Activated naive CD4-positive, alpha-beta T cell treated with Interleukin-2 at 50 U/mL for 16 hours (primary cell): ENCODE data around the gene DST.

Experiments used
- DNase-seq: peaks from one replicate; pipeline ENCODE4 v3.0.0-alpha.2; 2020

DST gene

GRCh38 chr6:56479381-56479780 is 163.3 kb downstream of the DST start:
- DNase-seq, result no peak

- no peak for DNase-seq
These were observed 164.5 kb downstream of the DST start for GRCh38 chr6:56478202-56478601.

GRCh38 chr6:56477241-56477640 is 165.4 kb downstream of the DST start:
- no peak for DNase-seq

- DNase-seq, result no peak
These were observed 166.8 kb downstream of the DST start for GRCh38 chr6:56475736-56476457.

GRCh38 chr6:56474532-56474931 is 168.2 kb downstream of the DST start:
- DNase-seq, result no peak

GRCh38 chr6:56463443-56463842 is 179.2 kb downstream of the DST start:
- DNase-seq, result no peak

GRCh38 chr6:56459030-56459805 is 183.5 kb downstream of the DST start:
- no peak for DNase-seq

- DNase-seq, result no peak
These were observed 184.3 kb downstream of the DST start for GRCh38 chr6:56458324-56458884.

- DNase-seq, result no peak
These were observed 185.9 kb downstream of the DST start for GRCh38 chr6:56456785-56457184.

- DNase-seq, result no peak
These were observed 191.6 kb downstream of the DST start for GRCh38 chr6:56450882-56451739.

GRCh38 chr6:56450376-56450775 is 192.3 kb downstream of the DST start:
- no peak for DNase-seq

- DNase-seq, result no peak
These were observed 194.6 kb downstream of the DST start for GRCh38 chr6:56448046-56448445.

GRCh38 chr6:56445818-56446217 is 196.9 kb downstream of the DST start:
- no peak for DNase-seq

- no peak for DNase-seq
These were observed 197.8 kb downstream of the DST start for GRCh38 chr6:56444855-56445254.

- no peak for DNase-seq
These were observed 202.1 kb downstream of the DST start for GRCh38 chr6:56440551-56440981.

GRCh38 chr6:56437171-56437900 is 205.4 kb downstream of the DST start:
- no peak for DNase-seq

GRCh38 chr6:56435754-56436153 is 206.9 kb downstream of the DST start:
- no peak for DNase-seq

- DNase-seq, result no peak
These were observed 207.4 kb downstream of the DST start for GRCh38 chr6:56435326-56435725.

- no peak for DNase-seq
These were observed 208.1 kb downstream of the DST start for GRCh38 chr6:56434606-56435005.

GRCh38 chr6:56433119-56433518 is 209.6 kb downstream of the DST start:
- DNase-seq, result no peak

- no peak for DNase-seq
These were observed 210.5 kb downstream of the DST start for GRCh38 chr6:56432194-56432593.
